Stimulated activated CD4-positive, alpha-beta T cell treated with anti-CD3 and anti-CD28 coated beads, Interleukin-4, amount 100 ng/mL, for 24 hours (primary cell): ENCODE measurements around the gene SRRM4.
A peak's percentile ranks its signal among the peaks of the same experiment; 100 is the strongest.
"Not testable (repeated sequence)": the region's sequence is repeated elsewhere in the genome, so short reads cannot be mapped to it uniquely, and the experiment has no call there.

Experiments used
- DNase-seq: peaks from one replicate; pipeline ENCODE4 v3.0.0-alpha.2; 2020

The SRRM4 gene

DNA sequence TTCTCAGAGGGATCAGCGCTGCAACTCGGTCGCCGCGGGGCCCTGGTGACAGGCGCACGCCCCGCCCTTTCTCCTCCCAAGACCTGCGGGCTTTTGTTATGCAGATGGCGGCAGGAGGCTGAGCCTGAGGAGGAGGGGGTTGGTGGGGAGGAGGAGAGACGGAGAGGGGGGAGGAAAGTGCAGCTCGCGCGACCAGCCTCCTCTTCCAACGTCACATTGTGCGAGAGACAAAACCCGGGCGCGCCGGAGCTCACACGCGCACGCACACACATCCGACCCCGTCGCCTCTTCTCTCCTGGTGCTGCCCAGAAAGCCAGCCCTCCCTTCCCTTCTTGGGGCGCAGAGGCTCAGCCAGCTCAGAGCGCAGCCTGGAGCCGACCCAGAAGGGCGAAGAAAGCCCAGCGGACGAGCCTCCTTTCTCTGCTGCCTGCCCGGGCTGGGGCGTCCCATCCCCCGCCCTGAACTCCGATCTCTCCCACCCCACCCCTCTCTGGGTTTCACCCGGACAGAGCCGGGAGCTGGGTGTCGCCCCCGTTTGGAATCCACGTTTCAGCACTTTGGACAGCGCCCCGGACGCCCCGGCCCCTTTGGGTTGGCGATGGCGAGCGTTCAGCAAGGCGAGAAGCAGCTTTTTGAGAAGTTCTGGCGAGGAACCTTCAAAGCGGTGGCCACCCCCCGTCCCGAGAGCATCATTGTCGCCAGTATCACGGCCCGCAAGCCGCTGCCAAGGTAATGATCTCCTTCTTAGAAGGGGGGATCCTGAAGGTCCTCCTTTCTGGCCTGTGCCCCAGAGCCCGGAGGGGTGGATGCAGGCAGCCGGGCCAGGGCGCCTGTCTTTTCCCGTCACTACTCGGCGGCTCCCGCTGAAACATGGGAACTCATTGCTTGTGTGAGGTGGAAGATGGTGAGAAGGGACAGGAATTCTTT, at the start of gene SRRM4:
Gene SRRM4 (plus strand): TSS at position 257 of the 927 bp plus-strand sequence. CDS start 342 bp downstream, at position 599.
- DNase-seq, result no peak

GRCh38 chr12:118946256-118946655, 35.1 kb upstream of the SRRM4 start:
- DNase-seq, result no peak

- no peak for DNase-seq
Measured at GRCh38 chr12:118958520-118958919, 22.8 kb upstream of the SRRM4 start.

DNA sequence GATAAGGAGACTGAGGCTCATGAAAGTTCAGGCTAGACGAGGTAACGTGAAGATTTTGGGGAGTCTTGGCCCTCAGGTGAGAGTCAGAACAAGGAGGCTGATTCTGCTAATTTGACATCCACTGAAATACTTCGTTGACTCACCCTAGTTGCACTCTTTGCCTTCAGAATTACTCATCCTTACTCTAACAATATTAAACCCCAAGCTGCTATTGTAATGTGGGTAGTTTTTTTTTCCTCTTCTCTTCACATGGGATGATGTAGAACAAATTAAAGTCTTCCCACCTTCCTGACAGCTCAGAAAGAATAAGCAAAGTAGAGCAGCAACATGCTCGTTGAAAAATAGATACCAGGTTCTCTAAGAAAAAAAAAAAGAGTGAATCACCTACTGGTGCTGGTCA, 22.0 kb upstream of the SRRM4 start:
- DNase-seq, result no peak

GRCh38 chr12:118959985-118960560, 21.3 kb upstream of the SRRM4 start:
- no peak for DNase-seq

DNA sequence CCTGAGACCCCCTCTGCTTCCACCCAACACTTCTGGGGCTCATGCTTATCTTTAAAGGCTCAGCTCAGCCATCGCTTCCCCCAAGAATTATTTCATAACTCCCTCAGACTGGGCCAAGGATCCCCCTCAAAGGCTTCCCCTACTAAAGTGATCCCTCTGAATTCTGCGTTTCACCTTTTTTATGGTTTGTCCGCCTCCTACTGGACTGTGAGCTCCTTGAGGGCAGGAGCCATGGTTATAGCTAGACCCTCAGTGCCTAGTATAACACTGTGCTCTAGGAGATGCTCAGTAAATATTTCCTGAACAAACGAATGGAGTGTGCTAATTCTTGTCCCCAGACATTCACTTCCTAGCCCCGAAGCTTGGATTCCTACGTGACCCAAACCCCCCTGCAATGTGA, 20.5 kb upstream of the SRRM4 start:
- DNase-seq, result no peak

DNA sequence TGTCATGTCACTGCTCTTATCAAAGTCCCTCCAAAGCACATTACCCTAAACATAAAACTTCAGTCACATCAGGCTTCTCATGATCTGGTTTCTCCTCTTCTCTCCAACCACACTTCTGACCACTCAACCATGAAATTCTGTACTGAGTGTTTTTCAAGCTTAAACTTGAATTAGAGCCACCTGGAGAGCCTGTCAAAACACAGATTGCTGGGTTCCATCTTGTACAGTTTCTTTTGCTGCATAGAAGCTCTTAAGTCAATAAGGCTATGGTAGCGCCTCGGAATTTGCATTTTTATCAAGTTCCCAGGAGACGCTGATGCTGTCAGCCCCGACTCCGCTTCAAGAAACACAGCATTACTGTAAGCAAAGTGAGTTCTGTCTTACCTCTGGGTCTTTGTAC, 16.4 kb upstream of the SRRM4 start:
- DNase-seq, result no peak

DNA sequence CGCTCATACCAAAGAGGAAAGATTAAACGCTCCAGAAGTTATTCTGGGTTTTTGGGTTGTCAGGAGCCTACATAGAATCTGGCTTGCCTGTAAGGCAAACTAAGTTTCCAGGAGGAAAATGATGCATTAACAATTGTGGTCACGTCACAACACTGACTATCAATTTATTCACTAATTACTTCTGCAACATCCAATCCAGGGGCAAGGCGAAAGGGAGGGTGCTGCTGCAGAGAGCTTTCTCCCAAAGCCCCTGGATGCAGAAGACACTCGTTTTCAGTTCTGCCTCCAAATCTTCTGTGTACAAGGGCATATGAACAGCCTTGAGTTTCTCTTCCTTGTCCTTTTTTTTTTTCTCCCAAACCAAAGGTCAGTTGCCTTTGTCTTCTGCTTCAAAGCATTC, 10.5 kb upstream of the SRRM4 start:
- DNase-seq, result no peak

DNA sequence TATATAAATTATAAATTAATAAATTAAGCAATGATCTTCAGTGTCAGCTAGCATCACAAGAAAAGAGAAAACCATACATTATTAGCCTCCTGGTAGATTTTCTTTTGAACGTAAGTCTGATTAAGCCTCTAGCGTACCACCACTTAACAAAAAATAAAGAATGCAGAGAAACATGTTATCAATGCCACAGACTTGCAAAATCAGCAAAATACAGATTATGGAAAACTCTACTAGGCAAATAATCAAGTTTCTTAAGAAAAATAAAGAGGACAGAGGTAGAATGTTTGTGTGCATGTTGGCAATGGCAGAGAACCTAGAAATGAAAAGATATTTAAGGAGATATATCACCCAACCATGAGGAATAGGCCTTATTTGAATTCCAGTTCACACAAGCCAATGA, 8.4 kb upstream of the SRRM4 start:
- DNase-seq, result no peak

GRCh38 chr12:118979763-118980406, 1.5 kb upstream of the SRRM4 start:
- peak; percentile 7 for DNase-seq

DNA sequence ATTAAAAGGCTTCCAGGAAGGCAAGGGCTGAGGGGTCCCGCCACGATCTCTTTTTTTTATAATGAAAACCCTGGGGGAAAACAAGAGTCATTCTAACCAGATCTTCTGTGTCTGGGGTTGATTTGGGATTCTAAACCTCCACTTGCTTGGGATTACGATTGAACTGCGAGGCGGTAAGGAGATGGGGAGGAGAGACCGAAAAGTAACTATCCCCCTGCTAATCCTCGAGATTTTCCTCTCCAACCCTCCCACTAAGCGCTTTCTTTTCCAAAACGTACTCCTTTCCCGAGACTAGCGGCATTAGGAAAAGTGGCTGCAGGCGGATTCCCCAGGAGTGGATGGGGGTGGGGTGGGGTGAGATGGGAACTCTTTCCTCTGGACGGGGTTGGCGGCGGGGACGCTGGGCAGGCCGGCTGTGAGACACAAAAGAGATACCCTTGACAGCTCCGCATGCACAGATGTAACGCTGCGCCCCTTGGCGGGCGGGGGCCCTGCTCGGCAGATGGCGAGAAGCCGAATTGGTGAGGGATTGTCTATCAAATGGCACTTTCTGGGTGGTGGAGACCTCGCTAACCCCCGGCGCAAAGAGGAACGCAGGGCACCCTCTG, 830 bp upstream of the SRRM4 start:
- no peak for DNase-seq

DNA sequence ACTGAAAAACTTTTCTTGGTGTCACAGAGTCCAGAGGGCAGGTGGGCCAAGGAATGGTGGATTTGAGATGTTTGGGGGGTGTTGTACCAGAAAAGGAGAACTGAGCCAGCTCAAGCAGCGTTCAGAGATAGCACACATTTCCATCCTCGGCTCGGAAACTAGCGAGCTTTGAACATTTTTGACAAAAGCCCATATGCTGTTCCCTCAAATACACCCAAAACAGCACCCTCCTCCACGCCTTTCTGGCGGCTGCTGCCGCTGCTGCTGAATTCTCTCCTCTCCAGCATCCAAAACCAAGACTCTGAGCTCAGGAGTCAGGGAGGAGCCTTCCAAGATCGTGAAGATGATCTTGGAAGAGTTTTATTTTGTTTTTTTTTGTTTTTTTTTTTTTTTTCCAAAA, 961 bp downstream of the SRRM4 start:
- DNase-seq, result no peak

DNA sequence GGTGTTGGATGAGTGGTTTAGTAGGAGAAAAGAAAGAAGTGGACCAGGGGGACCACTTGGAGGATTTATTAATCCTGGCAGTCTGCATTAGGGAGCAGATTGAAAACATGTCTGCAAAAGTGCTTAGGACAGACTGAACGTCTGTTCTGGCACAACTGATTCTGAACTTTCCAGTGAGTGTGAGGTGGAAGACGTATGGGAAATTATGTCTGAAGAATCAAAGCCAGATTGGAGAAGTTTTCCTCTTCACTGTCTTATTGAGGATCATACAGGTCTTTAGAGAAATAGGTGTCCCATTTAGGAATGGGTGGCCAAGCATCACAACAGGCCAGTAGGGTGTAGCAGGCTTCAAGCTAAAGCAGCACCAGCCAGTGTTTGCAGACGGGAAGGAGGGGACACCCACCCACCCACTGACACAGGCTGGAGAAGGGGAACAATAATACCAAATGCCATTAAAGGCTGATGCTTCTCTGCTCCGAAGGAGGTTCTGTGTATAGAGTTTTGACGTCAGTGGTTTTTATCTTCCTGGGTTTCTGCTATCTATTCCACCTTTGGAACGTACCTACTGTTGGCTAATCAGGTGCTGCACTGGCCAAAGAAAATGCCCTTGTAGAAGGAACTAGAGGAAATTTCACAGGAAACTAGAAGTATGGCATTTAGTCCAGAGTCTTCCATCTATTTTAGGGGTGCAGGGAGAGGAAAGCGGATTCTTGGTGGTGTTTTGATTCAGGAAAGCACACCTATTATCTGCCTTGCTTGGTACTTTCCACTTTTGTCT, 1.8 kb downstream of the SRRM4 start:
- DNase-seq, result no peak

DNA sequence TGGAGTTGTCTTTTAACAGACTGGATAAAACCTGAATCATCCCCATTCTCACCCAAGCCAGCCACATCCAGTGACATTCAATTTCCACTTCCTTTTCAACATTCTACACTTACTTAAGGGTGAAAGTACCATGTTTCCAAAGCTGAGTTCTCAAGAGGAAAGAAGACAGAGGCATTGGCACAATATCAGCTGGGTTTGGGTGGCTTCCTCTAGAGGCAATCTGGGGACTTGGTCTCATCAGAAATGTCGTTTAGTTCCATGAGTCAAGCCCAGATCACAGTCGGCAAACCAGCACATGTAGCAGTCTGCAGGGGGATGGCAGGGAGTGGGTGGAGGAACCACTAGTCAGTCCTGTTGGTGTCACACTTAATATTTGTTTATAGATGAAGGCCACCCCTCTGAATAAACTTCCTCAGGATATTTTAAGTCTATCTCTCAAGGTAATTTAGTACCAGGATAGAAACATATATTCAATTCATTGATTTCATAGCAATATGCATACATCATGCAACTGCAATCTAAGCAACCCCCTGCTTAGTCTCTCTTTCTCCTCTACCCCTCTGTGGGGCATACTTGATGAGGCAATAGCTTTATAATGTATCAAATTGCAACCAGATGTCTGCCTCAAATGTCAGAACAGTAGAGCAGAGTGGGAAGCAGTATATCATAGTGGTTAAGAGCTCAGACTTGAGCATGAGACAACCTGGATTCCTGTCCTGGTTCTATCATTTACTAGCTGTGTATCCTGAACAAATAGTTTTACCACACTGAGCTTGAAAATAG, 3.0 kb downstream of the SRRM4 start:
- no peak for DNase-seq

DNA sequence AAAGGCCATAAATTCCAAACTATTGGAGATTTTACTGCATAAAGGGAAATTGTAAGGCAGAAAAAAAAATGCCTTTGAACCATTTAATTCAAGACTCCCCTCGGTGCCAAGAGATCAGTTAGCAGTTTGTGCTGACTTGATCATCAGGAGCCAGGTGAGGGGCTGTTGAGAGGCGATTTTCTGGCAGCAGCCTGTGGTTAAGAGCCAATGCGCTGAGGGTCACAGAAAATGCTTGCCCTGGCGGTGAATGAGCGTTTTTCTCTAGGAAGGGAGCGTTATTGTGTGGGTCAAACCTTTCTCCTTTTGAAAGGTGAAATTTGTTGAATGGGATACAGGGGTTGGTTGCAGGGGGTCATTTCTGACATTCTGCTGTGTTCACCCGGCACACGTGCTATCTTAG, 4.7 kb downstream of the SRRM4 start:
- no peak for DNase-seq

DNA sequence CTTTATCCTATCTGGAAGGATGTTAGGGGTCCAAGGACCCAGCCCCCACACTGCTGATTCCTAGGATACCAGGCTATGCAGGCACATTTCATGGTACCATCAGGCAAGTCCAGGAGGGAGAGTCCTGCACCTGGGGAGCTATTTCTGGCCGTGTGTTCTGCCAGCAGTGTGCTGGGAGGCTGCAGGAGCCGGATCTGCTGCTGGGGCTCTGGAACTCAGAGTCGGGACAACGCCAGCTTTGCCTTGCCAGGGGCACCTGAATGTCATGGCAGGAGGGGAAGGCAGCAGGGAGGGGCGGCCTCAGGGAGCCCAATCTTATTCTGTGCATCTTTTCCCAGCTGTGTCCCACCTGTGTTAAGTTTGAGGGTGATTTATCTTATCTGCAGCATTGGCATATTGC, 17.8 kb downstream of the SRRM4 start:
- DNase-seq, result no peak

DNA sequence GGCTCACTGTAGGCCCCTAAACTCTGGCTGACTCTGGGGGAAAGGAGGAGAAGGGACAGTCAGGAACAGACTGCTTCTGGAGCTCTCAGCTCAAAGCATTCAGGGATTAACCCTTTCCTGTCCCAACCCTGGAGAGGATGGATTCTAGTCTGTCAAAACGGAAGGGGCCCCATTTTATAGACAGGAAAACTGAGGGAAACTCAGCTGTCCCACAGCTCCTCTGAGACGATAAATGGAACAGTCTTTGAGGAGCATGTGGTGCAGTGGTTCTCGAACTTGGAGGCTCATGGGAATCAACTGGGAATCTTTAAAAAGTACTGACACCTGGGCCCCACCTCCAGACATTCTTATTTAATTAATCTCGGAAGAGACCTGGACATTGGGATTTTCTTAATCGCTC, 23.7 kb downstream of the SRRM4 start:
- no peak for DNase-seq

DNA sequence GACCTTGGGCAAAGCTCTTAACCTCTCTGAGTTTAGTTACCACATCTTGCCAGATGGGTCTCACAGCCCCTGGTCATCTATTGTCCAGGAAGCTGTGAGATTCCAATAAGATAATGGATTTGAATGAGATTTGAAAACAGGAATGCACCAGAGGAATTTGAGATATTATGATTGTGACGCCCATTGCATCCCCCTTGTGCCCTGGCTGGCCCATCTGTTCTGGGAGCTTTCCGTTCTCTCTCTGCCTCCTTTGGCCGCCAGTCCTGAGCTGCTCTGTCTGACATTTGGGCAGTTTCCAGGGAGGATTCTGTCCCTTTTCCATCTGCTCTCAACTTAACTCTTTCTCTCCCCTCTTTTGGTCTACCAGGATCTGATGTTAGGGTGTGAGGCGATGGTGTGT, 24.6 kb downstream of the SRRM4 start:
- no peak for DNase-seq

DNA sequence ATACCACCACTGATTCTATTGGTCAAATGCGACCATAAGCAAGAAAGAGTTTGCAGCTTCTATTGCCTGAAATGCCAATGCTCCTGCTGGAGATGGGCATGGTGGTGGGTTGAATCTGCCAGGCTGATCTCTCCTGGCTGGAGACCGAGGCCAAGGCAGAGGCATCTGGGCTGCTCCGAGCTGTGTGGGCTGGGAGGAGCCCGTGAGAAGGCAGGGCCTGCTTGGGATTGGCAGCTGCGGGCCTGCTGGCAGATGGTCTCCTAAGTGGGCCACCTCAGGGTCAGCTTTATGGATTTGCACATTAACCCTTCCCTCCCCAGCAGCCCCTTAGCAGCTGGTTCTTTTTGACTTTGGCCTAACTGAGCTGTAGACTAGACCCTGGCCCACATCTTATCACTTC, 25.4 kb downstream of the SRRM4 start:
- no peak for DNase-seq

DNA sequence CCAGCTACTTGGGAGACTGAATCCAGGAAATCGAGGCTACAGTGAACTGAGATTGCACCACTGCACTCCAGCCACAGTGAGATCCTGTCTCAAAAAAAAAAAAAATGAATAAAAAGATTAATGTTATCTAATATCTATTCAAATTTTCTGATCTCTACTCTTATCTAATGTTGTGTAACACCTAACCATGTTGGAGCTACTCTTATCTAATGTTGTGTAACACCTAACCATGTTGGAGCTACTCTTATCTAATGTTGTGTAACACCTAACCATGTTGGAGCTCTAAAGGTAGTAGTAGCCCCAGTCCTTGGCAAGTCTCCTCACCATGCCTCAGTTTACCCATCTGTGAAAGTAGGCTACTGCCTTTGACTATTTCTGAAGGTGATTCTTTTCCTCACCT, 26.9 kb downstream of the SRRM4 start:
- not testable (repeated sequence) for DNase-seq

- DNase-seq, result no peak
Measured at GRCh38 chr12:119008691-119009221, 27.4 kb downstream of the SRRM4 start.

- no peak for DNase-seq
Measured at GRCh38 chr12:119011231-119011630, 29.9 kb downstream of the SRRM4 start.
